ENCODE data around the gene NFAT5. TPM values are rescaled to one million over a fixed set of nuclear protein-coding genes. Genes with fewer than 3 reads are reported as not detected.

NFAT5 gene
- total and polyA plus RNA-seq, 9 of the 15 experiments (the other 6 are each of a cell fraction or from before 2014, with no cell fraction given), result 0.78 to 20.5 (median 12.4) TPM

- H3K27ac ChIP-seq (ENCODE audit: extremely low read depth, low read depth, low read length), result no peak overlapping the region
Observed at GRCh38 chr16:69701452-69701851, 135.7 kb downstream of the NFAT5 start.

GRCh38 chr16:69701866-69702265 is 136.1 kb downstream of the NFAT5 start:
- POLR2A ChIA-PET, result interaction anchor here (0.7 kb wide), 1 partner anchor 9 kb away, joined by 3 read pairs; no protein-coding TSS in a partner anchor
- Histone ChIP-seq H3K4me1 (replicated peaks in 1 of 2; ENCODE audit: control insufficient read depth in 2 of 2, insufficient read depth in 2 of 2, low read length in 2 of 2) (no peaks in the 10 kb centered on the region), H2AFZ (ENCODE audit: low read depth, low read length) (no peak overlapping the region), H3K79me2 (ENCODE audit: control insufficient read depth, insufficient read depth, low read length) (no peaks in the 10 kb centered on the region), H3K4me2 (ENCODE audit: insufficient read depth, low read length) (no peak overlapping the region), H3K27ac (ENCODE audit: extremely low read depth, low read depth, low read length) (no peak overlapping the region), H3K36me3 (ENCODE audit: control insufficient read depth, insufficient read depth, low read length) (peaks cover 49% of the 10 kb centered on the region; the same call in 2 of the 3 replicates), H3K9me1 (ENCODE audit: control insufficient read depth, insufficient read depth, low read length) (no peaks in the 10 kb centered on the region), H3K9me3 (replicated peaks; ENCODE audit: control insufficient read depth, insufficient read depth, low read depth, low read length) (no peaks in the 10 kb centered on the region), H4K20me1 (replicated peaks; ENCODE audit: control insufficient read depth, insufficient read depth, low read length) (no peaks in the 10 kb centered on the region), H3K27me3 (ENCODE audit: control insufficient read depth in 2 of 2, insufficient read depth in 2 of 2, low read length in 2 of 2) (no peaks in the 10 kb centered on the region), H3K4me3 (no peak overlapping the region), H3K9ac (ENCODE audit: insufficient read depth in 1 of 2, low read depth in 2 of 2, low read length in 2 of 2) (no peak overlapping the region)
- CTCF ChIA-PET (ENCODE audit: low intra/inter-chr PET ratio), result interaction anchor here (0.6 kb wide), 1 partner anchor 228 kb away, joined by 3 read pairs; no protein-coding TSS in a partner anchor
- ATAC-seq (no peak; the same call in 2 of the 3 replicates), FAIRE-seq (no peak), DNase-seq (ENCODE audit: extremely low read depth in 1 of 4, low spot score in 3 of 4) (no peak)
- intact Hi-C loops (cut with micrococcal nuclease) (loop anchor here (10.0 kb wide), 1 partner anchor 207 kb away; no protein-coding TSS in a partner anchor), in situ Hi-C loops (cut with MboI) (no loop called here)
- TF ChIP-seq ZNF316 (IDR thresholded peaks at IDR 0.05) (no peak), HNRNPL (IDR thresholded peaks at IDR 0.05; ENCODE audit: low read depth, low read length) (no peak), ZNF124 (CRISPR knock-in tag; IDR thresholded peaks at IDR 0.05) (no peak), GTF2E2 (tag; IDR thresholded peaks at IDR 0.05) (no peak), HNRNPLL (IDR thresholded peaks at IDR 0.05; ENCODE audit: low read depth, low read length, poor library complexity, severe bottlenecking) (no peak), ZFX (CRISPR knock-in tag; IDR thresholded peaks at IDR 0.05) (no peak), ZBTB11 (CRISPR knock-in tag; IDR thresholded peaks at IDR 0.05) (no peak), ETV5 (CRISPR knock-in tag; IDR thresholded peaks at IDR 0.05; ENCODE audit: low read depth) (no peak), FUS (optimal IDR thresholded peaks at IDR 0.05; ENCODE audit: low read depth, low read length) (no peak)
- no TSS peak for BruUV-seq (replicated peaks)
- 61% methylated on average over 2 of the region's 2 CpGs for WGBS (ENCODE audit: insufficient coverage, low coverage, missing lambda C conversion rate)

More at GRCh38 chr16:69701452-69701851, 135.7 kb downstream of the NFAT5 start:
- H3K9me3 ChIP-seq (replicated peaks; ENCODE audit: control insufficient read depth, insufficient read depth, low read depth, low read length), result no peaks in the 10 kb centered on the region
- DNase-seq (ENCODE audit: extremely low read depth in 1 of 4, low spot score in 3 of 4) (no peak), ATAC-seq (no peak), FAIRE-seq (peak; percentile 15)
- H3K9ac ChIP-seq (ENCODE audit: insufficient read depth in 1 of 2, low read depth in 2 of 2, low read length in 2 of 2), result no peak overlapping the region
- H3K4me1 ChIP-seq (replicated peaks in 1 of 2; ENCODE audit: control insufficient read depth in 2 of 2, insufficient read depth in 2 of 2, low read length in 2 of 2), result no peaks in the 10 kb centered on the region
- intact Hi-C loops (cut with micrococcal nuclease) (loop anchor here (10.0 kb wide), 1 partner anchor 207 kb away; no protein-coding TSS in a partner anchor), in situ Hi-C loops (cut with MboI) (no loop called here)
- no peaks in the 10 kb centered on the region for H4K20me1 ChIP-seq (replicated peaks; ENCODE audit: control insufficient read depth, insufficient read depth, low read length)
- H3K4me2 ChIP-seq (ENCODE audit: insufficient read depth, low read length), result no peak overlapping the region
- TF ChIP-seq TCFL5 (CRISPR knock-in tag; conservative IDR thresholded peaks at IDR 0.05) (no peak), CC2D1A (IDR thresholded peaks at IDR 0.05) (no peak), NRF1 (conservative IDR thresholded peaks at IDR 0.05 in 1 of 2, IDR thresholded peaks at IDR 0.05 in 1 of 2) (no peak)
- H3K36me3 ChIP-seq (ENCODE audit: control insufficient read depth, insufficient read depth, low read length), result peaks cover 52% of the 10 kb centered on the region; the same call in 2 of the 3 replicates
- H3K9me1 ChIP-seq (ENCODE audit: control insufficient read depth, insufficient read depth, low read length), result no peaks in the 10 kb centered on the region
- ChIA-PET CTCF (ENCODE audit: low intra/inter-chr PET ratio) (interaction anchor here (0.5 to 0.6 kb wide), 3 partner anchors 83 to 952 kb away, joined by 3 to 5 read pairs (median 3); no protein-coding TSS in a partner anchor), POLR2A (interaction anchor here (0.7 kb wide), 1 partner anchor 9 kb away, joined by 3 read pairs; no protein-coding TSS in a partner anchor)
- no peak overlapping the region for H2AFZ ChIP-seq (ENCODE audit: low read depth, low read length)
- H3K27me3 ChIP-seq (ENCODE audit: control insufficient read depth in 2 of 2, insufficient read depth in 2 of 2, low read length in 2 of 2), result no peaks in the 10 kb centered on the region
- no TSS peak for BruUV-seq (replicated peaks)
- H3K79me2 ChIP-seq (ENCODE audit: control insufficient read depth, insufficient read depth, low read length), result no peaks in the 10 kb centered on the region
- H3K4me3 ChIP-seq, result no peak overlapping the region

All from K562 (cell line).